ENCODE data around the gene ARL14.

DNA sequence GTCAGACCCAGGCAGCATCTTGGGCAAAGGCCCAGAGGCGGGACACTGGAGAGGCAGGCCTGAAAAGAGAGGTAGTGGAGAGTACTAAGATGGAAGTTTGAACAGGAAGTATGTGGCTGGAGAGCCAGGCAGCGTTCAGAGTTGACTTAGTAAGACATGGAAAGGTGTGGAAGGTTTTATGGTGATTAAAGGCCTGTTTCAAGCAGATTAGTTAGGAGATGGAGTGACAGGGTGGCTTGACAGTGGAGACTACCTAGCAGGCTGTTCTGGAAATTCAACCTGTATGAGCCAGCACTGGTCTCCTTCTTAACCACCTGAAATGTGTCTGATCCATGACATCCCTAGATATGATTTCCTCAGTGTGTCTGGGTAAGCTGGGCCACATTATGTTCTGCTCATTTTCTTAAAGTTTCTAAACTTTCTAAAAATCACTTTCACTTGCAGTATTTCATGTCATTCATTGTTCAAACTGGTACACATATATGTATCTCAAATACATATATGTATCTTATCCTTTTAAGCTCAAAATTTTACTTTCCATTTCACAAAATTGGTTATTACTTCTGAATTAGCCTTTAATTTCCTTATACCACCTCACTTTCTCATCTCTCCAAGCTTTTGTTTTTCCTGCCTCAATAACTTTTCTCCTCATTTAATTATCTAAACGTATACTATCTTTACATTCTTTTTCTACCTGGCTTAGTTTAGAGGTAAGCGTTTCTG, 43.4 kb upstream of the ARL14 start:
- no peak for TF ChIP-seq EZH2 (IDR thresholded peaks at IDR 0.05; ENCODE audit: borderline replicate concordance, low read depth, low read length, severe bottlenecking)
- no peak for TF ChIP-seq CTCF (IDR thresholded peaks at IDR 0.05; ENCODE audit: extremely low read depth in 1 of 2, insufficient read depth in 1 of 2, low read depth in 1 of 2, low read length in 2 of 2)
- TF ChIP-seq POLR2A (IDR thresholded peaks at IDR 0.05; ENCODE audit: low read depth, low read length): no peak
- no peak for TF ChIP-seq POLR2AphosphoS5 (IDR thresholded peaks at IDR 0.05; ENCODE audit: insufficient read depth, low read depth, low read length)
- TF ChIP-seq MAX (IDR thresholded peaks at IDR 0.05; ENCODE audit: insufficient read depth, insufficient read length): no peak
- TF ChIP-seq MYC (IDR thresholded peaks at IDR 0.05; ENCODE audit: low read depth, low read length): no peak
- no peak for TF ChIP-seq FOS (IDR thresholded peaks at IDR 0.05; ENCODE audit: borderline replicate concordance, insufficient read depth, low read length)
